Astrocyte (in vitro differentiated cells and primary cell): Measurements from ENCODE around the gene ZBBX.

Experiments
- EZH2 ChIP-seq: IDR thresholded peaks from 2 replicates; pipeline ENCODE4 v1.6.1; 2012; ENCODE audit warnings: mild to moderate bottlenecking, low read length, inconsistent platforms; ENCODE audit not compliant: insufficient read depth
- TF ChIP-seq, protein P1 (sequence below): IDR thresholded peaks from 2 replicates; pipeline ENCODE4 v1.5.1; 2011; ENCODE audit warnings: low read depth, mild to moderate bottlenecking, inconsistent platforms, low read length, moderate library complexity; ENCODE audit not compliant: insufficient read depth

DNA sequence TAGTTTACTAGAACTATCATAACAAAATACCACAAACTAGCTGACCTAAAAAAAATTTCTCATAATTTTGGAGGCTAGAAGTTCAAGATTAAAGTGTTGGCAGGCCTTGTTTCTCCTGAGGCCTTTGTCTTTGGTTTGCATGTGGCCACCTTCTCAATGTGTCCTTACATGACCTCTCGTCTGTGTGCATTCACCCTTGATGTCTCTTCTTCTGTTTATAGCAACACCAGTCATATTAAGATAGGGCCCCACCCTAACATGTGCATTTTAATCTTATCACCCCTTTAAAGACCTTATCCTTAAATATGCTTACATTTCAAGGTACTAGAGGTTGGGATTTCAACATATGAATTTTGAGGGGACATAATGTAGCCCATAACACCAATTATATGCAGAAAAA, 177.0 kb downstream of the ZBBX start:
- TF ChIP-seq, protein P1, sequence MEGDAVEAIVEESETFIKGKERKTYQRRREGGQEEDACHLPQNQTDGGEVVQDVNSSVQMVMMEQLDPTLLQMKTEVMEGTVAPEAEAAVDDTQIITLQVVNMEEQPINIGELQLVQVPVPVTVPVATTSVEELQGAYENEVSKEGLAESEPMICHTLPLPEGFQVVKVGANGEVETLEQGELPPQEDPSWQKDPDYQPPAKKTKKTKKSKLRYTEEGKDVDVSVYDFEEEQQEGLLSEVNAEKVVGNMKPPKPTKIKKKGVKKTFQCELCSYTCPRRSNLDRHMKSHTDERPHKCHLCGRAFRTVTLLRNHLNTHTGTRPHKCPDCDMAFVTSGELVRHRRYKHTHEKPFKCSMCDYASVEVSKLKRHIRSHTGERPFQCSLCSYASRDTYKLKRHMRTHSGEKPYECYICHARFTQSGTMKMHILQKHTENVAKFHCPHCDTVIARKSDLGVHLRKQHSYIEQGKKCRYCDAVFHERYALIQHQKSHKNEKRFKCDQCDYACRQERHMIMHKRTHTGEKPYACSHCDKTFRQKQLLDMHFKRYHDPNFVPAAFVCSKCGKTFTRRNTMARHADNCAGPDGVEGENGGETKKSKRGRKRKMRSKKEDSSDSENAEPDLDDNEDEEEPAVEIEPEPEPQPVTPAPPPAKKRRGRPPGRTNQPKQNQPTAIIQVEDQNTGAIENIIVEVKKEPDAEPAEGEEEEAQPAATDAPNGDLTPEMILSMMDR = no peak
- TF ChIP-seq EZH2 = no peak
